AG09309 (cell line): ENCODE results near the gene IGFBP2.

ENCODE experiments used
- DNase-seq: peaks from one replicate; pipeline ENCODE4 v3.0.0-alpha.2; 2010; ENCODE audit warnings: low read depth
- H3K4me3 ChIP-seq: 2 replicates; pipeline ENCODE4 v1.5.1; 2011; ENCODE audit warnings: mild to moderate bottlenecking, low read depth, low read length, moderate library complexity; ENCODE audit not compliant: control insufficient read depth
- TF ChIP-seq, protein P1 (sequence below): IDR thresholded peaks from 2 replicates; pipeline ENCODE4 v1.5.1; 2011; ENCODE audit warnings: mild to moderate bottlenecking, low read depth, low read length, inconsistent platforms; ENCODE audit not compliant: insufficient read depth, control insufficient read depth; ENCODE audit errors: missing control alignments

The IGFBP2 gene

DNA sequence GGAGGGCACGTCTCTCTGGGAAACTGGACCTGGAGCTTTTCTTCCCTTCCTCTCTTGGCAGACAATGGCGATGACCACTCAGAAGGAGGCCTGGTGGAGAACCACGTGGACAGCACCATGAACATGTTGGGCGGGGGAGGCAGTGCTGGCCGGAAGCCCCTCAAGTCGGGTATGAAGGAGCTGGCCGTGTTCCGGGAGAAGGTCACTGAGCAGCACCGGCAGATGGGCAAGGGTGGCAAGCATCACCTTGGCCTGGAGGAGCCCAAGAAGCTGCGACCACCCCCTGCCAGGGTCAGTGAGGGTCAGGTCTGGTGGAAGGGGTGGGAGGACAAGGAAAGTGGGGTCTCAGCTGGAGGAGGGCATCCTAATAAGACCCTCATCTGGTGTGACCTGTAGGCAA is 27.3 kb downstream of the IGFBP2 start:
- TF ChIP-seq, protein P1, sequence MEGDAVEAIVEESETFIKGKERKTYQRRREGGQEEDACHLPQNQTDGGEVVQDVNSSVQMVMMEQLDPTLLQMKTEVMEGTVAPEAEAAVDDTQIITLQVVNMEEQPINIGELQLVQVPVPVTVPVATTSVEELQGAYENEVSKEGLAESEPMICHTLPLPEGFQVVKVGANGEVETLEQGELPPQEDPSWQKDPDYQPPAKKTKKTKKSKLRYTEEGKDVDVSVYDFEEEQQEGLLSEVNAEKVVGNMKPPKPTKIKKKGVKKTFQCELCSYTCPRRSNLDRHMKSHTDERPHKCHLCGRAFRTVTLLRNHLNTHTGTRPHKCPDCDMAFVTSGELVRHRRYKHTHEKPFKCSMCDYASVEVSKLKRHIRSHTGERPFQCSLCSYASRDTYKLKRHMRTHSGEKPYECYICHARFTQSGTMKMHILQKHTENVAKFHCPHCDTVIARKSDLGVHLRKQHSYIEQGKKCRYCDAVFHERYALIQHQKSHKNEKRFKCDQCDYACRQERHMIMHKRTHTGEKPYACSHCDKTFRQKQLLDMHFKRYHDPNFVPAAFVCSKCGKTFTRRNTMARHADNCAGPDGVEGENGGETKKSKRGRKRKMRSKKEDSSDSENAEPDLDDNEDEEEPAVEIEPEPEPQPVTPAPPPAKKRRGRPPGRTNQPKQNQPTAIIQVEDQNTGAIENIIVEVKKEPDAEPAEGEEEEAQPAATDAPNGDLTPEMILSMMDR: no peak
- no peak overlapping the region for H3K4me3 ChIP-seq
- DNase-seq: no peak

DNA sequence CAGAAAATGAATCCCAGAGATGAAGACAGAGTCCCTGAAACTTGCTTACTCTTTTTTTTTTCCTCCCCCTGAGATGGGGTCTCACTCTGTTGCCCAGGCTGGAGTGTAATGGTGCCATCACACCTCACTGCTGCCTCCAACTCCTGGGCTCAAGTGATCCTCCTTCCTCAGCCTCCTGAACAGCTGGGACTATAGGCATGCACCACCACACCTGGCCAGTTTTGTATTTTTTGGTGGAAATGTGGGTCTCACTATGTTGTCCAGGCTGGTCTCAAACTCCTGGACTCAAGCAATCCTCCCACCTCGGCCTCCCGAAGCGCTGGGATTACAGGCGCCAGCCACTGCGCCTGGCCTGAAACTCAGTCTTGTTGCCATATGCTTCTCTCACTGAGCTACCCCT is 27.8 kb downstream of the IGFBP2 start:
- no peak for DNase-seq

DNA sequence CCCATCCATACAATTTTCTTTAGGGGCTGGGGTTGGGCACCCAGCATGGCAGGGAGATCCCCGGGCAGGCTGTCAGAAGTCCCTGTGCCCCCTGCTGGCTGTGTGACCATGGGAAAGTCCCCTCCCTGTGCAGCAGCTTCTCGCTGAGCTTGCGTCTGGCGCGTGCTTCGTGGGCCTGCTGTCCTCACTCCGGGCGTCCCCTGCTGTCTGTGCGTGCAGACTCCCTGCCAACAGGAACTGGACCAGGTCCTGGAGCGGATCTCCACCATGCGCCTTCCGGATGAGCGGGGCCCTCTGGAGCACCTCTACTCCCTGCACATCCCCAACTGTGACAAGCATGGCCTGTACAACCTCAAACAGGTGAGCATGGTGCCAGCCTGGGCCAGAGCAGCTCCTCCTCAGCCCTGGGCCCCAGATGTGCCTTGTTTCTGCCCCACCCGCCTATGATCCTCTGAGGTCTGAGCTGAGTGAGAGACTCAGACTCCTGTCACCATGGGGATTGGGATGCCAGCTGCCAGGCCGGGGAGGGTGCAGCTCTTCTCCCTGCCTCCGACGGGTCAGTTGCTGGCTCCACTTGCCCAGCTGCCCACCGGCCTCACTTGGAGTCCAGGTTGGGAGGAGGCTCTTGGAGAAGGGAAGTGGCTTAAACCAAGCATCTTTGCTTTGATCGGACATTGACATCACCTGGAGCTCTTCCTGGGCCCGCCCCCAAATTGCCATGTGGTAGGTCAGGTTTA is 28.6 kb downstream of the IGFBP2 start:
- TF ChIP-seq, protein P1: peak; percentile 29
- no peak overlapping the region for H3K4me3 ChIP-seq
- no peak for DNase-seq

More for the DNA sequence above, 27.8 kb downstream of the IGFBP2 start:
- no peak overlapping the region for H3K4me3 ChIP-seq
- TF ChIP-seq, protein P1: no peak

DNA sequence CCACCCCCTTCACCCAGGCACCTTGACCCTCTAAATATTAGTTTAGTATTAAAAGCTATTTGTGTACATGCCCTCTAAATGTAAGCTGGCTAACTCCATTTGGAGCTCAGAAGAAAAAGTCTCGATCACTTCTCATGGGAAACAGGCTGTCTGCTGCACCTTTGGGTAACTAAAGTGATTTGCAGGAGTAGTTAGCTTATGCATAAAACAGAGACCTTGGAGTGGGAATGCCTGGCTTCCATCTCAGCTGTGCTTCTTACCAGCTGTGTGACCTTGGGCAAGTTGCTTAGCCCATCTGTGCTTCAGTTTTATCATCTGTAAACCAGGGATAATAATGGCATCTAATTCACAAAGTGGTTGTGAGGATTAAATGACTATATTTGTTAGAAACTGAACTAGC is 29.9 kb downstream of the IGFBP2 start:
- H3K4me3 ChIP-seq: no peak overlapping the region
- DNase-seq: no peak
- TF ChIP-seq, protein P1: no peak

DNA sequence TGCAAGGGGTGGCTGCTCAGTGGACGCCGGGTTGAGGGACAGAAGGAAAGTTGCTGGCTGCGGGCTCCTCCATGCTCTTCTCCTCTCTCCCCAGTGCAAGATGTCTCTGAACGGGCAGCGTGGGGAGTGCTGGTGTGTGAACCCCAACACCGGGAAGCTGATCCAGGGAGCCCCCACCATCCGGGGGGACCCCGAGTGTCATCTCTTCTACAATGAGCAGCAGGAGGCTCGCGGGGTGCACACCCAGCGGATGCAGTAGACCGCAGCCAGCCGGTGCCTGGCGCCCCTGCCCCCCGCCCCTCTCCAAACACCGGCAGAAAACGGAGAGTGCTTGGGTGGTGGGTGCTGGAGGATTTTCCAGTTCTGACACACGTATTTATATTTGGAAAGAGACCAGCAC is 30.6 kb downstream of the IGFBP2 start:
- no peak overlapping the region for H3K4me3 ChIP-seq
- no peak for DNase-seq
- TF ChIP-seq, protein P1: no peak

DNA sequence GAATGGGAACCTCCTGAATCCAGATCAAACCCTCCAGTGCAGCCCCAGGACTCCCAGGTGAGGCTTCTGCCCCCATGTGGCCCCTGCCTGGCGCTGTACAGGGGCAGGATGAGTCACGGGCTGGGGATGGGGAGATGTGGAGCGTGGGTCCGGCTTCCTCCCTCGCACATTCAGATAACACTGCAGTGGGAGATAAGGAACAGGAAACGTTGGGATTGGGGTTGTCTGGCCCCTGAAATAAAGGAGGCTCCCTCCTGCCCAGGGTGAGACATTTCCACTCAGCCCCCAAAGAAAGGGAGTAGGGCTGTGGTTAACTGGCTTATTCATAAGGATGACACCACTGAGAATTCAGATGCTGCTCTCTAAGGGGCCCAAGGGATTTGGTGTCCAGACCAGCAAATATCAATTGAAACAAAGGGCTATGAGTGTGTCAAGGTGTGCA is 31.4 kb downstream of the IGFBP2 start:
- TF ChIP-seq, protein P1: peak; percentile 38
- H3K4me3 ChIP-seq: no peak overlapping the region
- DNase-seq: no peak
